ENCODE results near the gene FAM120B. TPM values are rescaled to one million over a fixed set of nuclear protein-coding genes. Genes with fewer than 3 reads are reported as not detected.

FAM120B gene
- total and polyA plus RNA-seq, 2 of the 4 experiments (the other 2 are of a cell fraction) = 15.3 to 28.0 TPM

DNA sequence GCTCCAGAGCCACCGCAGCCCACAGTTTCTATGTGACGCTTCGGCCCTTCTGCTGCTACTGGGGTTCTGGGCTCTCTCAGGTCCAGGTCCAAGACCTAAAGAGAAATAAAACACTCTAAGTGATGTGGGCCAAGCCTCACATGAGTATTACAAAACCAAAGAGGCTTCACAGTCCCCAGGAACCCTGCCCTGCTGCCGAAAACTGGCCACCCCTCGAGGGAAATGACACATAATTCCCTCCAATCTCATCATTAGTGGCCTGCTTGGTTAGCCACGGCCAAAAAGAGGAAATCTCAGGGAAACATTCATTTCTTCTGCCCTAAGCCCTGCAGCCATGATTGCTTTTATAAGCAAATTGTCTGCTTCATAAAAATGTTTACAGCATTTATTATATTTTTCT, 48.2 kb upstream of the FAM120B start:
- H3K18ac ChIP-seq (ENCODE audit: low read depth, low read length) = no peak overlapping the region

More for the DNA sequence above, 48.2 kb upstream of the FAM120B start:
- no peak overlapping the region for H2AFZ ChIP-seq (replicated peaks; ENCODE audit: low read length, poor library complexity)
- H3K4me1 ChIP-seq (ENCODE audit: control insufficient read depth, insufficient read depth, low read length) = no peaks in the 10 kb centered on the region
- no peaks in the 10 kb centered on the region for H3K9me1 ChIP-seq (ENCODE audit: insufficient read depth, low read length)
- H3K36me3 ChIP-seq (ENCODE audit: control insufficient read depth, insufficient read depth, low read length) = no peaks in the 10 kb centered on the region
- H3K9me3 ChIP-seq (ENCODE audit: control insufficient read depth, insufficient read depth, low read length) = no peaks in the 10 kb centered on the region
- H4K91ac ChIP-seq (ENCODE audit: insufficient read depth, low read depth, low read length) = no peak overlapping the region
- in situ Hi-C loops (cut with MboI; ENCODE audit: low sequenced_read_pairs) = no loop called here
- H3K27ac ChIP-seq (ENCODE audit: insufficient read depth, low read length) = no peak overlapping the region
- no peak overlapping the region for H3K14ac ChIP-seq (replicated peaks; ENCODE audit: low read depth, low read length)
- no peak overlapping the region for H3K56ac ChIP-seq (ENCODE audit: extremely low read depth, insufficient read depth, low read length)
- no peaks in the 10 kb centered on the region for H4K20me1 ChIP-seq (ENCODE audit: insufficient read depth, low read length)
- peaks cover under 1% of the 10 kb centered on the region; the same call in 1 of the 2 replicates for H3K27me3 ChIP-seq (ENCODE audit: control insufficient read depth, insufficient read depth, low read length)
- ATAC-seq (ENCODE audit: low read depth) (no peak), DNase-seq (no peak)
- intact Hi-C loops (cut with micrococcal nuclease) = no loop called here
- H3K79me1 ChIP-seq (ENCODE audit: low read depth in 1 of 2, low read length in 2 of 2) = no peaks in the 10 kb centered on the region
- no peak overlapping the region for H2BK5ac ChIP-seq (ENCODE audit: low read depth, low read length, poor library complexity, severe bottlenecking)
- no TSS peak for BruUV-seq (replicated peaks)
- no CpG with 5 or more reads among the region's 6 CpGs for WGBS, 2 experiments (ENCODE audit: extremely low coverage in 2 of 2, insufficient read length in 1 of 2)
- POLR2A ChIA-PET (ENCODE audit: unreplicated experiment) = no interaction called here
- dilution Hi-C loops (cut with HindIII; ENCODE audit: low sequenced_read_pairs, unreplicated experiment) = no loop called here
- no peak overlapping the region for H2BK20ac ChIP-seq (ENCODE audit: low read depth, low read length)
- no peak overlapping the region for H2BK15ac ChIP-seq (ENCODE audit: low read depth, low read length)
- H2BK120ac ChIP-seq (ENCODE audit: low read depth, low read length) = no peak overlapping the region
- H3K23ac ChIP-seq (ENCODE audit: low read depth, low read length) = no peak overlapping the region
- TF ChIP-seq MAFK (IDR thresholded peaks at IDR 0.05; ENCODE audit: low read depth, low read length) (no peak), BHLHE40 (IDR thresholded peaks at IDR 0.05; ENCODE audit: low read depth, low read length) (no peak), MAZ (IDR thresholded peaks at IDR 0.05; ENCODE audit: borderline replicate concordance, low read depth, low read length) (no peak), SMC3 (IDR thresholded peaks at IDR 0.05; ENCODE audit: low read depth, low read length) (no peak), RFX5 (IDR thresholded peaks at IDR 0.05; ENCODE audit: low read depth, low read length) (no peak), CEBPB (IDR thresholded peaks at IDR 0.05; ENCODE audit: low read depth, low read length) (no peak), NFE2L2 (IDR thresholded peaks at IDR 0.05; ENCODE audit: low read depth, low read length) (no peak), RCOR1 (IDR thresholded peaks at IDR 0.05; ENCODE audit: insufficient replicate concordance, low read length) (no peak), FOS (IDR thresholded peaks at IDR 0.05; ENCODE audit: low read depth, low read length) (no peak), MXI1 (IDR thresholded peaks at IDR 0.05; ENCODE audit: borderline replicate concordance, low read depth, low read length) (no peak), POLR2A (IDR thresholded peaks at IDR 0.05; ENCODE audit: low read depth, low read length) (no peak), RAD21 (IDR thresholded peaks at IDR 0.05; ENCODE audit: low read length) (no peak), CHD1 (IDR thresholded peaks at IDR 0.05; ENCODE audit: low read depth, low read length) (no peak)
- TF ChIP-seq, protein P1, sequence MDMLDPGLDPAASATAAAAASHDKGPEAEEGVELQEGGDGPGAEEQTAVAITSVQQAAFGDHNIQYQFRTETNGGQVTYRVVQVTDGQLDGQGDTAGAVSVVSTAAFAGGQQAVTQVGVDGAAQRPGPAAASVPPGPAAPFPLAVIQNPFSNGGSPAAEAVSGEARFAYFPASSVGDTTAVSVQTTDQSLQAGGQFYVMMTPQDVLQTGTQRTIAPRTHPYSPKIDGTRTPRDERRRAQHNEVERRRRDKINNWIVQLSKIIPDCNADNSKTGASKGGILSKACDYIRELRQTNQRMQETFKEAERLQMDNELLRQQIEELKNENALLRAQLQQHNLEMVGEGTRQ (IDR thresholded peaks at IDR 0.05; ENCODE audit: low read depth, low read length) = no peak
- TF ChIP-seq, protein P2, sequence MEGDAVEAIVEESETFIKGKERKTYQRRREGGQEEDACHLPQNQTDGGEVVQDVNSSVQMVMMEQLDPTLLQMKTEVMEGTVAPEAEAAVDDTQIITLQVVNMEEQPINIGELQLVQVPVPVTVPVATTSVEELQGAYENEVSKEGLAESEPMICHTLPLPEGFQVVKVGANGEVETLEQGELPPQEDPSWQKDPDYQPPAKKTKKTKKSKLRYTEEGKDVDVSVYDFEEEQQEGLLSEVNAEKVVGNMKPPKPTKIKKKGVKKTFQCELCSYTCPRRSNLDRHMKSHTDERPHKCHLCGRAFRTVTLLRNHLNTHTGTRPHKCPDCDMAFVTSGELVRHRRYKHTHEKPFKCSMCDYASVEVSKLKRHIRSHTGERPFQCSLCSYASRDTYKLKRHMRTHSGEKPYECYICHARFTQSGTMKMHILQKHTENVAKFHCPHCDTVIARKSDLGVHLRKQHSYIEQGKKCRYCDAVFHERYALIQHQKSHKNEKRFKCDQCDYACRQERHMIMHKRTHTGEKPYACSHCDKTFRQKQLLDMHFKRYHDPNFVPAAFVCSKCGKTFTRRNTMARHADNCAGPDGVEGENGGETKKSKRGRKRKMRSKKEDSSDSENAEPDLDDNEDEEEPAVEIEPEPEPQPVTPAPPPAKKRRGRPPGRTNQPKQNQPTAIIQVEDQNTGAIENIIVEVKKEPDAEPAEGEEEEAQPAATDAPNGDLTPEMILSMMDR (conservative IDR thresholded peaks at IDR 0.05; ENCODE audit: low read depth, low read length) = no peak
- TF ChIP-seq, protein P3, sequence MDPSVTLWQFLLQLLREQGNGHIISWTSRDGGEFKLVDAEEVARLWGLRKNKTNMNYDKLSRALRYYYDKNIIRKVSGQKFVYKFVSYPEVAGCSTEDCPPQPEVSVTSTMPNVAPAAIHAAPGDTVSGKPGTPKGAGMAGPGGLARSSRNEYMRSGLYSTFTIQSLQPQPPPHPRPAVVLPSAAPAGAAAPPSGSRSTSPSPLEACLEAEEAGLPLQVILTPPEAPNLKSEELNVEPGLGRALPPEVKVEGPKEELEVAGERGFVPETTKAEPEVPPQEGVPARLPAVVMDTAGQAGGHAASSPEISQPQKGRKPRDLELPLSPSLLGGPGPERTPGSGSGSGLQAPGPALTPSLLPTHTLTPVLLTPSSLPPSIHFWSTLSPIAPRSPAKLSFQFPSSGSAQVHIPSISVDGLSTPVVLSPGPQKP (IDR thresholded peaks at IDR 0.05; ENCODE audit: borderline replicate concordance, low read depth, low read length) = no peak
- CTCF ChIA-PET = no interaction called here
- no peak overlapping the region for H2AK9ac ChIP-seq (replicated peaks; ENCODE audit: low read depth, low read length, poor library complexity)
- no peak overlapping the region for H4K8ac ChIP-seq (ENCODE audit: low read depth in 2 of 2, low read length in 2 of 2)
- no peak overlapping the region for H3K4me2 ChIP-seq (ENCODE audit: low read depth, low read length)
- no peak overlapping the region for H3K4me3 ChIP-seq (ENCODE audit: insufficient read depth, low read depth, low read length)
- no peak overlapping the region for H2AK5ac ChIP-seq (ENCODE audit: low read depth, low read length)
- H3K9ac ChIP-seq (ENCODE audit: low read depth, low read length) = no peak overlapping the region
- no peak overlapping the region for H4K5ac ChIP-seq (ENCODE audit: low read depth, low read length)
- no peak overlapping the region for H3K4ac ChIP-seq (ENCODE audit: low read depth, low read length)
